C4-2B (cell line): ENCODE measurements around the gene WDR83.
"Not testable (repeated sequence)": the region's sequence is repeated elsewhere in the genome, so short reads cannot be mapped to it uniquely, and the experiment has no call there.

Experiments
- CTCF ChIP-seq: fragments of 450-650 bp; conservative IDR thresholded peaks from 2 replicates; pipeline ENCODE4 v1.5.1; 2017; ENCODE audit warnings: mild to moderate bottlenecking
- ZFX ChIP-seq: fragments of 450-650 bp; IDR thresholded peaks from 2 replicates; pipeline ENCODE4 v1.6.1; 2017

GRCh38 chr19:12678039-12678438 lies 11.4 kb downstream of the WDR83 start:
- not testable (repeated sequence) for TF ChIP-seq CTCF, ZFX
